BLaER1 treated with 17β-estradiol and CSF1 and Interleukin-3, amounts not matched to agents 10 nM and 100 nM (cell line): ENCODE data around the gene TJP1.

Experiments used
- H3K27ac ChIP-seq, 11 experiments: shearing (Covaris generic); formaldehyde crosslinking; 2 replicates each; pipeline ENCODE4 v1.8.1; 2022
- H3K27me3 ChIP-seq, 11 experiments: shearing (Covaris generic); formaldehyde crosslinking; 2 replicates each; pipeline ENCODE4 v1.8.1; 2022
- H3K36me3 ChIP-seq, 11 experiments: shearing (Covaris generic); formaldehyde crosslinking; 2 replicates each; pipeline ENCODE4 v1.8.1; 2022
- H3K4me1 ChIP-seq, 10 experiments: shearing (Covaris generic); formaldehyde crosslinking; 2 replicates each; pipeline ENCODE4 v1.8.1; 2022
- H3K4me2 ChIP-seq, 11 experiments: shearing (Covaris generic); formaldehyde crosslinking; 2 replicates each; pipeline ENCODE4 v1.8.1; 2022
- H3K4me3 ChIP-seq, 10 experiments: shearing (Covaris generic); formaldehyde crosslinking; 2 replicates each; pipeline ENCODE4 v1.8.1; 2022
- H3K9ac ChIP-seq, 11 experiments: shearing (Covaris generic); formaldehyde crosslinking; 2 replicates each; pipeline ENCODE4 v1.8.1; 2022
- H3K9me3 ChIP-seq, 11 experiments: shearing (Covaris generic); formaldehyde crosslinking; replicated peaks in 1 of 11; 2 replicates each; pipeline ENCODE4 v1.8.1; 2022
- H4K20me1 ChIP-seq, 11 experiments: shearing (Covaris generic); formaldehyde crosslinking; 2 replicates each; pipeline ENCODE4 v1.8.1; 2022
- Cebpa-rat ChIP-seq, 11 experiments: shearing (Covaris generic); IDR thresholded peaks; 2 replicates each; pipeline ENCODE4 v1.8.1; 2022

Gene TJP1

GRCh38 chr15:29651476-29652233, 170.6 kb downstream of the TJP1 start:
- Histone ChIP-seq H4K20me1 (no peaks in the 10 kb centered on the region), H3K27ac (no peak overlapping the region), H3K4me1 (no peaks in the 10 kb centered on the region), H3K36me3 (no peaks in the 10 kb centered on the region), H3K4me2 (no peak overlapping the region), H3K9ac (no peak overlapping the region), H3K4me3 (no peak overlapping the region), H3K27me3 (no peaks in the 10 kb centered on the region), H3K9me3 (peaks cover 32 to 44% (median 38%) of the 10 kb centered on the region in 11 experiments)
- TF ChIP-seq Cebpa-rat (IDR thresholded peaks at IDR 0.05) = no peak
